ENCODE data around the gene FARSA. TPM values are rescaled to one million over a fixed set of nuclear protein-coding genes. Genes with fewer than 3 reads are reported as not detected.

The FARSA gene
- total and polyA plus RNA-seq, 2 of the 13 experiments (the other 11 are each of a cell fraction or from before 2014, with no cell fraction given), result 25.9 to 72.0 TPM

DNA sequence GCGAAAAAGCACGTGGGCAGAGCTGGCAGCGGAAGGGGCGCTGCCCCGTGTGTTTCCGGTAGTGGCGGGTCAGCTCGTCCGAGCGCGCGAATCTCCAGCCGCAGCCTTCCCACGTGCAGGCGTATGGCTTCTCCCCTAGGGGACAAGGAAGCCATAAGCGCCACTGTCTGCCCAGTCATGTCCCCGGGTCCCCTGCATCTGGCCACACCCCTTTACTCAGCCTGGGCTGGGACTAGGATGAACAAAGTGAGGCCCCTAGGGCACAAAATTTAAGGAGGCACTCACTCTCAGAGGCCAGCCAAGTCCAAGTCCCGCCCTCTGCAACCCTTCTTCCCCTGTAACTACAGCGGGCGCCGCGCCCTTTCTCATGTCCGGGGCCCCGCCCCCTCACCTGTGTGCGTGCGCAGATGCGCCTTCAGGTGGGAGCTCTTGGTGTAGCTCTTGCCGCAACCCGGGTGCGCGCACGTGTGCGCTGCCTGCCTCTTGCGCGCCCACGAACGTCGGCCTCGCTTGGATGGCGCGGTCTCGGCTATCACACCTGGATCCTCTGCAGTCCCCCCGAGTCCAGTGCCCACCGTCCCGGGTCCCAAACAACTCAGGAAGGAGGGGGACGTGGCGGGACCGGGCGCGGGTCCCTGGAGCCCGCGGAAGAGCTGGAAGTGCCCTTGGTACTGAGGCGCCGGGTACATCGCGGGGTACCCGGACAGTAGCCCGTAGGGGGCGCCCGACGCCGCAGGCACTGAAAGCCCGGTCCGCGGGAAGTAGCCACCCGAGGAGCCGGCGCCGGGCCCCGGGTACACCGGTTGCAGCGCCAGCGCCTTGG, 48.4 kb downstream of the FARSA start (continued):
- TF ChIP-seq THAP11 (CRISPR knock-in tag; IDR thresholded peaks at IDR 0.05) (peak; percentile 17; the same call in 1 of the 2 replicates), ZNF670 (CRISPR knock-in tag; IDR thresholded peaks at IDR 0.05; ENCODE audit: borderline replicate concordance) (0 out of 2 replicates have a peak, but pooled peaks have one; percentile 10), ISL2 (CRISPR knock-in tag; IDR thresholded peaks at IDR 0.05) (peak; percentile 37; the same call in 1 of the 2 replicates), DMAP1 (CRISPR knock-in tag; IDR thresholded peaks at IDR 0.05) (0 out of 2 replicates have a peak, but pooled peaks have one; percentile 34), KAT8 (CRISPR knock-in tag; IDR thresholded peaks at IDR 0.05) (peak; percentile 42; the same call in 1 of the 2 replicates), PRMT3 (CRISPR knock-in tag; IDR thresholded peaks at IDR 0.05; ENCODE audit: borderline replicate concordance, low read depth) (no peak), ELF3 (CRISPR knock-in tag; IDR thresholded peaks at IDR 0.05) (peak; percentile 25; the same call in 1 of the 2 replicates)
- TF ChIP-seq, protein P1, sequence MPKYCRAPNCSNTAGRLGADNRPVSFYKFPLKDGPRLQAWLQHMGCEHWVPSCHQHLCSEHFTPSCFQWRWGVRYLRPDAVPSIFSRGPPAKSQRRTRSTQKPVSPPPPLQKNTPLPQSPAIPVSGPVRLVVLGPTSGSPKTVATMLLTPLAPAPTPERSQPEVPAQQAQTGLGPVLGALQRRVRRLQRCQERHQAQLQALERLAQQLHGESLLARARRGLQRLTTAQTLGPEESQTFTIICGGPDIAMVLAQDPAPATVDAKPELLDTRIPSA (CRISPR knock-in tag; IDR thresholded peaks at IDR 0.05; ENCODE audit: borderline replicate concordance), result peak; percentile 58; the same call in 1 of the 2 replicates
- TF ChIP-seq, protein P2, sequence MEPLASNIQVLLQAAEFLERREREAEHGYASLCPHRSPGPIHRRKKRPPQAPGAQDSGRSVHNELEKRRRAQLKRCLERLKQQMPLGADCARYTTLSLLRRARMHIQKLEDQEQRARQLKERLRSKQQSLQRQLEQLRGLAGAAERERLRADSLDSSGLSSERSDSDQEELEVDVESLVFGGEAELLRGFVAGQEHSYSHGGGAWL (CRISPR knock-in tag; IDR thresholded peaks at IDR 0.05), result peak; percentile 35; the same call in 1 of the 2 replicates
- TF ChIP-seq, protein P3, sequence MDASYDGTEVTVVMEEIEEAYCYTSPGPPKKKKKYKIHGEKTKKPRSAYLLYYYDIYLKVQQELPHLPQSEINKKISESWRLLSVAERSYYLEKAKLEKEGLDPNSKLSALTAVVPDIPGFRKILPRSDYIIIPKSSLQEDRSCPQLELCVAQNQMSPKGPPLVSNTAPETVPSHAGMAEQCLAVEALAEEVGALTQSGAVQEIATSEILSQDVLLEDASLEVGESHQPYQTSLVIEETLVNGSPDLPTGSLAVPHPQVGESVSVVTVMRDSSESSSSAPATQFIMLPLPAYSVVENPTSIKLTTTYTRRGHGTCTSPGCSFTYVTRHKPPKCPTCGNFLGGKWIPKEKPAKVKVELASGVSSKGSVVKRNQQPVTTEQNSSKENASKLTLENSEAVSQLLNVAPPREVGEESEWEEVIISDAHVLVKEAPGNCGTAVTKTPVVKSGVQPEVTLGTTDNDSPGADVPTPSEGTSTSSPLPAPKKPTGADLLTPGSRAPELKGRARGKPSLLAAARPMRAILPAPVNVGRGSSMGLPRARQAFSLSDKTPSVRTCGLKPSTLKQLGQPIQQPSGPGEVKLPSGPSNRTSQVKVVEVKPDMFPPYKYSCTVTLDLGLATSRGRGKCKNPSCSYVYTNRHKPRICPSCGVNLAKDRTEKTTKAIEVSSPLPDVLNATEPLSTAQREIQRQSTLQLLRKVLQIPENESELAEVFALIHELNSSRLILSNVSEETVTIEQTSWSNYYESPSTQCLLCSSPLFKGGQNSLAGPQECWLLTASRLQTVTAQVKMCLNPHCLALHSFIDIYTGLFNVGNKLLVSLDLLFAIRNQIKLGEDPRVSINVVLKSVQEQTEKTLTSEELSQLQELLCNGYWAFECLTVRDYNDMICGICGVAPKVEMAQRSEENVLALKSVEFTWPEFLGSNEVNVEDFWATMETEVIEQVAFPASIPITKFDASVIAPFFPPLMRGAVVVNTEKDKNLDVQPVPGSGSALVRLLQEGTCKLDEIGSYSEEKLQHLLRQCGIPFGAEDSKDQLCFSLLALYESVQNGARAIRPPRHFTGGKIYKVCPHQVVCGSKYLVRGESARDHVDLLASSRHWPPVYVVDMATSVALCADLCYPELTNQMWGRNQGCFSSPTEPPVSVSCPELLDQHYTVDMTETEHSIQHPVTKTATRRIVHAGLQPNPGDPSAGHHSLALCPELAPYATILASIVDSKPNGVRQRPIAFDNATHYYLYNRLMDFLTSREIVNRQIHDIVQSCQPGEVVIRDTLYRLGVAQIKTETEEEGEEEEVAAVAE (CRISPR knock-in tag; IDR thresholded peaks at IDR 0.05; ENCODE audit: borderline replicate concordance), result no peak
- TF ChIP-seq, protein P4, sequence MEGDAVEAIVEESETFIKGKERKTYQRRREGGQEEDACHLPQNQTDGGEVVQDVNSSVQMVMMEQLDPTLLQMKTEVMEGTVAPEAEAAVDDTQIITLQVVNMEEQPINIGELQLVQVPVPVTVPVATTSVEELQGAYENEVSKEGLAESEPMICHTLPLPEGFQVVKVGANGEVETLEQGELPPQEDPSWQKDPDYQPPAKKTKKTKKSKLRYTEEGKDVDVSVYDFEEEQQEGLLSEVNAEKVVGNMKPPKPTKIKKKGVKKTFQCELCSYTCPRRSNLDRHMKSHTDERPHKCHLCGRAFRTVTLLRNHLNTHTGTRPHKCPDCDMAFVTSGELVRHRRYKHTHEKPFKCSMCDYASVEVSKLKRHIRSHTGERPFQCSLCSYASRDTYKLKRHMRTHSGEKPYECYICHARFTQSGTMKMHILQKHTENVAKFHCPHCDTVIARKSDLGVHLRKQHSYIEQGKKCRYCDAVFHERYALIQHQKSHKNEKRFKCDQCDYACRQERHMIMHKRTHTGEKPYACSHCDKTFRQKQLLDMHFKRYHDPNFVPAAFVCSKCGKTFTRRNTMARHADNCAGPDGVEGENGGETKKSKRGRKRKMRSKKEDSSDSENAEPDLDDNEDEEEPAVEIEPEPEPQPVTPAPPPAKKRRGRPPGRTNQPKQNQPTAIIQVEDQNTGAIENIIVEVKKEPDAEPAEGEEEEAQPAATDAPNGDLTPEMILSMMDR (CRISPR knock-in tag; IDR thresholded peaks at IDR 0.05), result peak; percentile 78
- TF ChIP-seq, protein P5, sequence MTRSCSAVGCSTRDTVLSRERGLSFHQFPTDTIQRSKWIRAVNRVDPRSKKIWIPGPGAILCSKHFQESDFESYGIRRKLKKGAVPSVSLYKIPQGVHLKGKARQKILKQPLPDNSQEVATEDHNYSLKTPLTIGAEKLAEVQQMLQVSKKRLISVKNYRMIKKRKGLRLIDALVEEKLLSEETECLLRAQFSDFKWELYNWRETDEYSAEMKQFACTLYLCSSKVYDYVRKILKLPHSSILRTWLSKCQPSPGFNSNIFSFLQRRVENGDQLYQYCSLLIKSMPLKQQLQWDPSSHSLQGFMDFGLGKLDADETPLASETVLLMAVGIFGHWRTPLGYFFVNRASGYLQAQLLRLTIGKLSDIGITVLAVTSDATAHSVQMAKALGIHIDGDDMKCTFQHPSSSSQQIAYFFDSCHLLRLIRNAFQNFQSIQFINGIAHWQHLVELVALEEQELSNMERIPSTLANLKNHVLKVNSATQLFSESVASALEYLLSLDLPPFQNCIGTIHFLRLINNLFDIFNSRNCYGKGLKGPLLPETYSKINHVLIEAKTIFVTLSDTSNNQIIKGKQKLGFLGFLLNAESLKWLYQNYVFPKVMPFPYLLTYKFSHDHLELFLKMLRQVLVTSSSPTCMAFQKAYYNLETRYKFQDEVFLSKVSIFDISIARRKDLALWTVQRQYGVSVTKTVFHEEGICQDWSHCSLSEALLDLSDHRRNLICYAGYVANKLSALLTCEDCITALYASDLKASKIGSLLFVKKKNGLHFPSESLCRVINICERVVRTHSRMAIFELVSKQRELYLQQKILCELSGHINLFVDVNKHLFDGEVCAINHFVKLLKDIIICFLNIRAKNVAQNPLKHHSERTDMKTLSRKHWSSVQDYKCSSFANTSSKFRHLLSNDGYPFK (CRISPR knock-in tag; IDR thresholded peaks at IDR 0.05; ENCODE audit: borderline replicate concordance), result 0 out of 2 replicates have a peak, but pooled peaks have one; percentile 13
- TF ChIP-seq, protein P6, sequence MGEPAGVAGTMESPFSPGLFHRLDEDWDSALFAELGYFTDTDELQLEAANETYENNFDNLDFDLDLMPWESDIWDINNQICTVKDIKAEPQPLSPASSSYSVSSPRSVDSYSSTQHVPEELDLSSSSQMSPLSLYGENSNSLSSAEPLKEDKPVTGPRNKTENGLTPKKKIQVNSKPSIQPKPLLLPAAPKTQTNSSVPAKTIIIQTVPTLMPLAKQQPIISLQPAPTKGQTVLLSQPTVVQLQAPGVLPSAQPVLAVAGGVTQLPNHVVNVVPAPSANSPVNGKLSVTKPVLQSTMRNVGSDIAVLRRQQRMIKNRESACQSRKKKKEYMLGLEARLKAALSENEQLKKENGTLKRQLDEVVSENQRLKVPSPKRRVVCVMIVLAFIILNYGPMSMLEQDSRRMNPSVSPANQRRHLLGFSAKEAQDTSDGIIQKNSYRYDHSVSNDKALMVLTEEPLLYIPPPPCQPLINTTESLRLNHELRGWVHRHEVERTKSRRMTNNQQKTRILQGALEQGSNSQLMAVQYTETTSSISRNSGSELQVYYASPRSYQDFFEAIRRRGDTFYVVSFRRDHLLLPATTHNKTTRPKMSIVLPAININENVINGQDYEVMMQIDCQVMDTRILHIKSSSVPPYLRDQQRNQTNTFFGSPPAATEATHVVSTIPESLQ (CRISPR knock-in tag; conservative IDR thresholded peaks at IDR 0.05), result no peak

Data from HepG2 (cell line).